Adrenal gland (tissue), 12 donors: ENCODE measurements around the gene CCDC80. TPM values are rescaled to one million over a fixed set of nuclear protein-coding genes. Genes with fewer than 3 reads are reported as not detected.

Source experiments
- DNase-seq, 7 donors: peaks; one replicate each; pipeline ENCODE4 v3.0.0-alpha.2; 2019 to 2020
- H3K27ac ChIP-seq, 5 donors: fragments of 200-600 bp; sonication (generic) in 4 of 5; 1 replicate in 3 of 5; 2 replicates in 2 of 5; pipeline versions ENCODE4 v1.5.1 to v1.8.0; 2016 to 2020; ENCODE audit warnings: mild to moderate bottlenecking in 1 of 5
- H3K27me3 ChIP-seq: fragments of 200-600 bp; 2 replicates; pipeline ENCODE4 v1.8.0; 2021
- H3K36me3 ChIP-seq, 2 donors: fragments of 200-600 bp; replicated peaks in 1 of 2; 1 replicate in 1 of 2; 2 replicates in 1 of 2; pipeline versions ENCODE4 v1.5.1 to v1.8.0; 2018 to 2022
- H3K4me1 ChIP-seq, 2 donors: fragments of 200-600 bp; replicated peaks in 1 of 2; 1 replicate in 1 of 2; 2 replicates in 1 of 2; pipeline versions ENCODE4 v1.5.1 to v1.8.0; 2018 to 2021
- H3K4me3 ChIP-seq, 4 donors: fragments of 200-600 bp; sonication (generic) in 3 of 4; one replicate each; pipeline ENCODE4 v1.5.1; 2016 to 2018
- H3K9me3 ChIP-seq, 3 donors: fragments of 200-600 bp; sonication (generic) in 1 of 3; replicated peaks in 1 of 3; 1 replicate in 2 of 3; 2 replicates in 1 of 3; pipeline versions ENCODE4 v1.5.1 to v1.8.0; 2016 to 2021
- POLR2A ChIP-seq, 2 donors: fragments of 450-650 bp; IDR thresholded peaks; one replicate each; pipeline ENCODE4 v1.6.1; 2017; ENCODE audit warnings: antibody characterized with exemption in 2 of 2, mild to moderate bottlenecking in 2 of 2, moderate library complexity in 1 of 2
- WGBS, 4 donors: extraction: QIAGEN DNeasy Blood & Tissue Kit in 2 of 4; methylation state at CpG; one replicate each; pipeline versions ENCODE4 v1.1.5 to v1.1.7; 2013 to 2017; 5-methylcytosine and 5-hydroxymethylcytosine counted together
- intact Hi-C, 2 donors: fragments of 100-400 bp; cut with DNase I; formaldehyde crosslinking; loops; one replicate each; pipeline versions ENCODE4 v1.14.1 to v1.15.0; 2022 to 2023
- polyA plus RNA-seq, 3 donors: library from polyadenylated mRNA; stranded (reverse); fragments of 200-250 nt in 2 of 3; fragments of 350-450 nt in 1 of 3; fragmentation: Illumina TruSeq in 1 of 3; extraction: RNeasy Lipid Tissue Mini Kit (QIAGEN cat#74804) in 1 of 3; gene quantifications; one replicate each; pipeline ENCODE4 v1.2.3, GENCODE V29; 2013 to 2014
- total RNA-seq, 9 donors: library from RNA; depleted of rRNA in 4 of 9; stranded (reverse); fragments of >200 nt in 4 of 9; fragments of 120-200 nt in 1 of 9; fragmentation: NEBNext Ultra II Directional in 1 of 9; extraction: Animal tissue kit (Norgen Biotek cat#: 25700) in 1 of 9; gene quantifications; one replicate each; pipeline versions ENCODE4 v1.1.0 to v1.2.4, GENCODE V29; 2013 to 2023
- TF ChIP-seq, protein P1 (sequence below), 6 experiments: fragments of 450-650 bp in 4 of 6; fragments of 200-600 bp in 2 of 6; sonication (generic) in 1 of 6; IDR thresholded peaks; 1 replicate in 5 of 6; 2 replicates in 1 of 6; pipeline versions ENCODE4 v1.5.1 to v1.8.0; 2016 to 2021; ENCODE audit warnings: antibody characterized with exemption in 6 of 6, mild to moderate bottlenecking in 2 of 6, moderate library complexity in 1 of 6
- donor health status: healthy with polysubstance abuse.
- donor health status: Bipolar disorder and iron deficiency.
- donor health status: DM: yes; HTN: yes; CAD: no.
- donor health status: DM: no; HTN: no; CAD: no.
- donor health status: DM: no; HTN: no; CAD: no.
- donor health status: DM: yes; HTN: yes; CAD: no.

CCDC80 gene
- total and polyA plus RNA-seq, 12 donors, result 5.7 to 65.3 (median 17.9) TPM

DNA sequence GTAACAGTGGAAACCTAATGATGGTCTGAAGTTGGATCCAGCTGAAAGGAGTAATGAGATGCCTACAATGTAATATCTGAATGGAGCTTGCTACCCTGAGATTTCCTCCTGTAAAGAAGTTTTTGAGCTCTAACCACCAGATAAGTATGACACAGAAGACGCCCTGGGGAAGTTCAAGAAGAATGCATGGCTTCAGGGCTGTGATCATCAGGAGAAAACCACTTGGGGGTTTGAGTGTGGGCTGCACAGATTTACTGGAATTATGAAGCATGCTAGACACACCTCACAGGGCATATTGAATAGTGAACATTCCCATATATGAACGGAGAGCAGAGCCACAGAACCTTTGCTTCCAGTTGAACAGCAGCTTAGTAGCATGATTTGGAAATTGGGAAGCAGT lies 10.6 kb upstream of the CCDC80 start:
- intact Hi-C loops, result no loop called here
- Histone ChIP-seq H3K27me3 (peaks cover 1% of the 10 kb centered on the region), H3K27ac (no peak overlapping the region), H3K4me1 (no peaks in the 10 kb centered on the region), H3K36me3 (no peaks in the 10 kb centered on the region), H3K4me3 (no peak overlapping the region), H3K9me3 (no peaks in the 10 kb centered on the region)
- 86 to 98% (median 94%) methylated on average over 2 of the region's 2 CpGs for WGBS, 4 donors
- DNase-seq, result no peak
- TF ChIP-seq, protein P1, sequence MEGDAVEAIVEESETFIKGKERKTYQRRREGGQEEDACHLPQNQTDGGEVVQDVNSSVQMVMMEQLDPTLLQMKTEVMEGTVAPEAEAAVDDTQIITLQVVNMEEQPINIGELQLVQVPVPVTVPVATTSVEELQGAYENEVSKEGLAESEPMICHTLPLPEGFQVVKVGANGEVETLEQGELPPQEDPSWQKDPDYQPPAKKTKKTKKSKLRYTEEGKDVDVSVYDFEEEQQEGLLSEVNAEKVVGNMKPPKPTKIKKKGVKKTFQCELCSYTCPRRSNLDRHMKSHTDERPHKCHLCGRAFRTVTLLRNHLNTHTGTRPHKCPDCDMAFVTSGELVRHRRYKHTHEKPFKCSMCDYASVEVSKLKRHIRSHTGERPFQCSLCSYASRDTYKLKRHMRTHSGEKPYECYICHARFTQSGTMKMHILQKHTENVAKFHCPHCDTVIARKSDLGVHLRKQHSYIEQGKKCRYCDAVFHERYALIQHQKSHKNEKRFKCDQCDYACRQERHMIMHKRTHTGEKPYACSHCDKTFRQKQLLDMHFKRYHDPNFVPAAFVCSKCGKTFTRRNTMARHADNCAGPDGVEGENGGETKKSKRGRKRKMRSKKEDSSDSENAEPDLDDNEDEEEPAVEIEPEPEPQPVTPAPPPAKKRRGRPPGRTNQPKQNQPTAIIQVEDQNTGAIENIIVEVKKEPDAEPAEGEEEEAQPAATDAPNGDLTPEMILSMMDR (IDR thresholded peaks at IDR 0.05), result no peak
- no peak for TF ChIP-seq POLR2A (IDR thresholded peaks at IDR 0.05)

DNA sequence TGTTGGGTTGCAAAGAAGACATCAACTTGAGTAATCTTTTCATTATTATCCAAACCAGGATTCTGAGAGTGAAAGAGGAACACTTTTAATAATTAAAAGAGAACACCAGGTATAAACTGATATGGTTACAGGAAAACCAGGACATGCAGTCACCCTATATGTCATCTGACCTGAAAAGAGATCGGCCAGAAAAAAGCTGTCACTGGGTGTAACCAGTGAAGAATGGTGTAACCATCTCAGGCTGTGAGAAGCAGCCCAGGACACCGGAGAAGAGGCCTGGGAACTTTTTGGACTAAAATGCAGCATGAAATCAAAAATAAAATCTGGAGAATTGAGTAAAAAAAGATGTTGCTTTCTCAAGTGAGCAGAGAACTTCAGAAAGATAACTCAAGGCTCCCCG lies 10.1 kb upstream of the CCDC80 start:
- TF ChIP-seq, protein P1 (IDR thresholded peaks at IDR 0.05), result no peak
- no peak for TF ChIP-seq POLR2A (IDR thresholded peaks at IDR 0.05)
- Histone ChIP-seq H3K4me1 (no peaks in the 10 kb centered on the region), H3K9me3 (no peaks in the 10 kb centered on the region), H3K27me3 (peaks cover 3% of the 10 kb centered on the region), H3K4me3 (no peak overlapping the region), H3K36me3 (no peaks in the 10 kb centered on the region), H3K27ac (no peak overlapping the region)
- 89 to 95% (median 89%) methylated on average over 3 of the region's 3 CpGs for WGBS, 4 donors
- intact Hi-C loops, result no loop called here
- no peak for DNase-seq

DNA sequence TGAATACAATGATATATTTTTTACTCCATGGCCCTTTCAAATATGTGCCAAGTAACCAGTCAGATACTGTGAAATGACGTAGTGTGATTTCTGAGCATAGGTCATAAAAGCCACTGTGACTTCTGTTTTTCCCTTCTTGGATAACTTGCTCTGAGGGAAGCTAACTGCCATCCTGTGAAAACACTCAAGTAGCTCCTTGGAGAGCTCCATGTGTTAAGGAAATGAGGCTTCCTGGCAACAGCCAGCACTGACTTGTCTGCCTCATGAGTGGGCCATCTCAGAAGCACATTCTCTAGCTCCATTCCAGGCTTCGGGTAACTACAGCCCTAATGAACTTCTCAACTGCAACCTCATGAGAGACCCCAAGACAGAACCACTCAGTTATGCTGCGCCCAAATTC lies 9.5 kb upstream of the CCDC80 start:
- intact Hi-C loops, result no loop called here
- Histone ChIP-seq H3K36me3 (no peaks in the 10 kb centered on the region), H3K27ac (no peak overlapping the region), H3K4me1 (no peaks in the 10 kb centered on the region), H3K27me3 (peaks cover 3% of the 10 kb centered on the region), H3K4me3 (no peak overlapping the region), H3K9me3 (no peaks in the 10 kb centered on the region)
- TF ChIP-seq, protein P1 (IDR thresholded peaks at IDR 0.05), result no peak
- TF ChIP-seq POLR2A (IDR thresholded peaks at IDR 0.05), result no peak
- WGBS, 4 donors, result 76 to 94% (median 86%) methylated on average over 3 of the region's 3 CpGs
- no peak for DNase-seq

DNA sequence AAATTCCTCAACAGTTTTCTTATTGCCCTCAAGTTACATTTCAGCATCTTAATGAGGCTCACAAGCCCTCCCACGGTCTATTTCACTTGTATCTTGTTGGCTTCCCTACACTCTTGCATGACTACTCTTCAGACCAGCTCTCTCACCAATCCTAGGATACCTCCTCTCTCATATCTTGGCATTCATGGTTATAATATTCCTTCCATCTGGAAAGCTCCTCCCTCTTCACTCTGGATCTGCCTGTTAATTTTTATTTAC lies 8.5 kb upstream of the CCDC80 start:
- no peak for DNase-seq
- intact Hi-C loops, result loop anchor here (10.0 kb wide), 3 partner anchors 65 to 335 kb away; no protein-coding TSS in a partner anchor
- Histone ChIP-seq H3K4me1 (no peaks in the 10 kb centered on the region), H3K27me3 (peaks cover 3% of the 10 kb centered on the region), H3K4me3 (no peak overlapping the region), H3K36me3 (no peaks in the 10 kb centered on the region), H3K9me3 (no peaks in the 10 kb centered on the region), H3K27ac (no peak overlapping the region)
- TF ChIP-seq POLR2A (IDR thresholded peaks at IDR 0.05), result no peak
- TF ChIP-seq, protein P1 (IDR thresholded peaks at IDR 0.05), result no peak
- WGBS, 4 donors, result 67 to 83% (median 78%) methylated on average over 1 of the region's 1 CpG
